H1 (cell line): ENCODE measurements around the gene ETS1. TPM values are rescaled to one million over a fixed set of nuclear protein-coding genes. Genes with fewer than 3 reads are reported as not detected.

Source experiments
- CTCF ChIA-PET: fragments of 300-600 bp; sonication (Branson Sonifier 250); formaldehyde crosslinking; loops from one replicate; lab custom pipeline; 2021; ENCODE audit not compliant: partially characterized antibody; lab: Charles Lee
- POLR2A ChIA-PET: fragments of 300-600 bp; sonication (Branson Sonifier 250); formaldehyde crosslinking; loops from one replicate; lab custom pipeline; 2021; ENCODE audit warnings: inconsistent platforms; ENCODE audit not compliant: partially characterized antibody; lab: Charles Lee
- DNase-seq, 2 experiments: peaks; one replicate each; pipeline versions ENCODE4 v3.0.0 to v3.0.0-alpha.2; 2010 to 2022; ENCODE audit warnings: low spot score in 2 of 2, low read depth in 1 of 2, mixed read lengths in 1 of 2
- FAIRE-seq: peaks from 2 replicates; lab custom pipeline; 2011; peaks lifted over from hg19 to GRCh38; lab: Jason Lieb, UNC
- H2AFZ ChIP-seq: 2 replicates; pipeline ENCODE4 v1.8.1; 2012; ENCODE audit warnings: low read length, inconsistent platforms
- H2AK5ac ChIP-seq: 2 replicates; pipeline ENCODE4 v1.6.1; 2013; ENCODE audit warnings: low read depth, low read length
- H2BK120ac ChIP-seq: replicated peaks from 2 replicates; pipeline ENCODE3; 2013; ENCODE audit warnings: low read depth, low read length, inconsistent platforms
- H2BK12ac ChIP-seq: 2 replicates; pipeline ENCODE4 v1.6.1; 2013; ENCODE audit warnings: low read depth, low read length
- H2BK15ac ChIP-seq: 2 replicates; pipeline ENCODE4 v1.6.1; 2013; ENCODE audit warnings: low read length
- H2BK20ac ChIP-seq: 2 replicates; pipeline ENCODE4 v1.6.1; 2013; ENCODE audit warnings: low read length
- H2BK5ac ChIP-seq: 2 replicates; pipeline ENCODE4 v1.6.1; 2013; ENCODE audit warnings: low read depth, low read length
- H3K14ac ChIP-seq: 2 replicates; pipeline ENCODE4 v1.6.1; 2013; ENCODE audit warnings: inconsistent platforms; ENCODE audit not compliant: insufficient read length
- H3K18ac ChIP-seq: 2 replicates; pipeline ENCODE4 v1.6.1; 2013; ENCODE audit warnings: low read length; ENCODE audit errors: extremely low read depth
- H3K23ac ChIP-seq: 2 replicates; pipeline ENCODE4 v1.6.1; 2013; ENCODE audit warnings: inconsistent platforms; ENCODE audit not compliant: insufficient read length
- H3K23me2 ChIP-seq: 2 replicates; pipeline ENCODE4 v1.6.1; 2013; ENCODE audit warnings: low read depth, low read length
- H3K27ac ChIP-seq: 2 replicates; pipeline ENCODE4 v1.6.1; 2011; ENCODE audit warnings: low read depth, low read length, inconsistent platforms
- H3K27me3 ChIP-seq, 4 experiments: replicated peaks in 1 of 4; 1 replicate in 1 of 4; 2 replicates in 3 of 4; pipeline versions ENCODE4 v1.6.1 to v1.8.1; 2011 to 2013; ENCODE audit warnings: low read length in 3 of 4, mild to moderate bottlenecking in 3 of 4, inconsistent platforms in 2 of 4, mixed read lengths in 2 of 4, moderate library complexity in 1 of 4; ENCODE audit not compliant: control insufficient read depth in 3 of 4, insufficient read depth in 3 of 4; ENCODE audit errors: extremely low read depth in 1 of 4
- H3K36me3 ChIP-seq, 4 experiments: 2 replicates each; pipeline versions ENCODE4 v1.6.1 to v1.8.1; 2011 to 2013; ENCODE audit warnings: mild to moderate bottlenecking in 4 of 4, low read length in 3 of 4, moderate library complexity in 2 of 4, control low read depth in 1 of 4, inconsistent platforms in 1 of 4; ENCODE audit not compliant: insufficient read depth in 4 of 4, control insufficient read depth in 2 of 4
- H3K4ac ChIP-seq: replicated peaks from 2 replicates; pipeline ENCODE3; 2013; ENCODE audit warnings: low read length, low read depth, mixed read lengths, inconsistent platforms; ENCODE audit not compliant: insufficient read length
- H3K4me1 ChIP-seq, 4 experiments: replicated peaks in 1 of 4; 1 replicate in 1 of 4; 2 replicates in 3 of 4; pipeline versions ENCODE4 v1.6.1 to v1.8.1; 2011 to 2013; ENCODE audit warnings: low read length in 3 of 4, inconsistent platforms in 2 of 4, mixed read lengths in 1 of 4; ENCODE audit not compliant: insufficient read depth in 4 of 4, control insufficient read depth in 3 of 4
- H3K4me2 ChIP-seq, 2 experiments: 2 replicates each; pipeline versions ENCODE4 v1.6.1 to v1.8.1; 2011 to 2013; ENCODE audit warnings: low read depth in 2 of 2, low read length in 2 of 2, control low read depth in 1 of 2, inconsistent platforms in 1 of 2, mild to moderate bottlenecking in 1 of 2; ENCODE audit not compliant: insufficient read depth in 1 of 2
- H3K4me3 ChIP-seq, 4 experiments: fragments of 200-600, 300-600 bp in 1 of 4; sonication (generic), shearing (Covaris generic), sonication (Bioruptor Twin) in 1 of 4; 2 replicates each; pipeline versions ENCODE4 v1.5.1 to v1.8.1; 2011 to 2016; ENCODE audit warnings: low read length in 4 of 4, low read depth in 3 of 4, control low read depth in 2 of 4, inconsistent platforms in 2 of 4, mild to moderate bottlenecking in 2 of 4, mixed read lengths in 1 of 4, moderate library complexity in 1 of 4; ENCODE audit not compliant: insufficient read depth in 2 of 4; ENCODE audit errors: extremely low read depth in 1 of 4
- H3K56ac ChIP-seq: replicated peaks from 2 replicates; pipeline ENCODE3; 2013; ENCODE audit warnings: low read depth, mild to moderate bottlenecking, mixed read lengths, low read length, inconsistent platforms; ENCODE audit not compliant: insufficient read length
- H3K79me1 ChIP-seq: 2 replicates; pipeline ENCODE4 v1.6.1; 2013; ENCODE audit warnings: low read depth, low read length, control low read depth
- H3K79me2 ChIP-seq, 2 experiments: 2 replicates each; pipeline versions ENCODE4 v1.6.1 to v1.8.1; 2012 to 2013; ENCODE audit warnings: low read length in 2 of 2, mild to moderate bottlenecking in 2 of 2, inconsistent platforms in 1 of 2; ENCODE audit not compliant: insufficient read depth in 2 of 2, control insufficient read depth in 1 of 2
- H3K9ac ChIP-seq, 4 experiments: replicated peaks in 1 of 4; 1 replicate in 1 of 4; 2 replicates in 3 of 4; pipeline versions ENCODE4 v1.6.1 to v1.8.1; 2011 to 2013; ENCODE audit warnings: low read depth in 3 of 4, low read length in 3 of 4, control low read depth in 2 of 4, mild to moderate bottlenecking in 2 of 4, moderate library complexity in 2 of 4, inconsistent platforms in 1 of 4; ENCODE audit errors: extremely low read depth in 1 of 4
- H3K9me3 ChIP-seq, 2 experiments: 2 replicates each; pipeline versions ENCODE4 v1.6.1 to v1.8.1; 2012 to 2013; ENCODE audit warnings: mild to moderate bottlenecking in 2 of 2, moderate library complexity in 2 of 2, control low read depth in 1 of 2, inconsistent platforms in 1 of 2, low read depth in 1 of 2, low read length in 1 of 2, mixed read lengths in 1 of 2; ENCODE audit not compliant: insufficient read depth in 2 of 2
- H4K20me1 ChIP-seq, 2 experiments: replicated peaks in 1 of 2; 2 replicates each; pipeline versions ENCODE3 to v1.8.1; 2011 to 2013; ENCODE audit warnings: inconsistent platforms in 2 of 2, low read length in 2 of 2, mild to moderate bottlenecking in 1 of 2; ENCODE audit not compliant: insufficient read depth in 2 of 2, control insufficient read depth in 1 of 2
- H4K5ac ChIP-seq: 2 replicates; pipeline ENCODE4 v1.6.1; 2013; ENCODE audit warnings: low read length, low read depth, mixed read lengths, inconsistent platforms; ENCODE audit not compliant: insufficient read length
- H4K8ac ChIP-seq: 2 replicates; pipeline ENCODE4 v1.8.0; 2013; ENCODE audit warnings: mild to moderate bottlenecking, moderate library complexity, low read length, inconsistent platforms; ENCODE audit not compliant: insufficient read depth; ENCODE audit errors: extremely low read depth
- H4K91ac ChIP-seq: replicated peaks from 2 replicates; pipeline ENCODE3; 2013; ENCODE audit warnings: low read length, mixed read lengths, inconsistent platforms; ENCODE audit not compliant: insufficient read length
- ATF3 ChIP-seq: IDR thresholded peaks from 2 replicates; pipeline ENCODE4 v1.6.1; 2011; ENCODE audit warnings: low read depth, mild to moderate bottlenecking, low read length; ENCODE audit not compliant: insufficient read depth
- BCL11A ChIP-seq, 2 experiments: IDR thresholded peaks; one replicate each; pipeline ENCODE4 v1.6.1; 2011; ENCODE audit warnings: low read depth in 2 of 2, low read length in 2 of 2, mild to moderate bottlenecking in 2 of 2
- EZH2 ChIP-seq: fragments of 200-600 bp; sonication (generic); IDR thresholded peaks from 2 replicates; pipeline ENCODE4 v1.7.1; 2012; ENCODE audit warnings: low read depth, mild to moderate bottlenecking, moderate library complexity, low read length, inconsistent platforms; ENCODE audit not compliant: severe bottlenecking
- JUN ChIP-seq: IDR thresholded peaks from 2 replicates; pipeline ENCODE4 v1.6.1; 2011; ENCODE audit warnings: low read depth, mild to moderate bottlenecking, improper control_type of control experiment, low read length
- SAP30 ChIP-seq: fragments of 300-600 bp; sonication (generic); IDR thresholded peaks from 2 replicates; pipeline ENCODE4 v1.7.1; 2012; ENCODE audit warnings: low read length, moderate library complexity, mild to moderate bottlenecking, inconsistent platforms; ENCODE audit not compliant: insufficient read depth, insufficient replicate concordance
- YY1 ChIP-seq: IDR thresholded peaks from 2 replicates; pipeline ENCODE4 v1.6.1; 2011; ENCODE audit warnings: low read depth, mild to moderate bottlenecking, low read length
- polyA plus RNA-seq, 7 experiments: library from polyadenylated mRNA; depleted of rRNA in 3 of 7; stranded (reverse) in 5 of 7; unstranded in 2 of 7; fragments of >200 nt in 5 of 7; fragments of 200-250 nt in 2 of 7; gene quantifications; 1 replicate in 5 of 7; 2 replicates in 1 of 7; 4 replicates in 1 of 7; pipeline versions ENCODE4 v1.2.1 to v1.2.3, GENCODE V29; 2011 to 2013; ENCODE audit warnings: missing spikeins in 2 of 7, mixed read lengths in 2 of 7
- total RNA-seq: library from RNA; stranded (reverse); fragmentation: NEBNext Ultra II Directional; extraction: Animal tissue kit (Norgen Biotek cat#: 25700); gene quantifications from 2 replicates; pipeline ENCODE4 v1.2.1, GENCODE V29; 2021

The ETS1 gene
- total and polyA plus RNA-seq, 2 of the 8 experiments (the other 6 are each of a cell fraction or from before 2014, with no cell fraction given), result 10.0 to 35.3 TPM

- DNase-seq, result no peak
- no peak for TF ChIP-seq YY1
- TF ChIP-seq BCL11A (IDR thresholded peaks at IDR 0.05; ENCODE audit: low read depth in 2 of 2, low read length in 2 of 2), result no peak
- TF ChIP-seq SAP30, result no peak
- no peak for TF ChIP-seq JUN
- TF ChIP-seq ATF3, result no peak
- TF ChIP-seq EZH2, result no peak
Measured at GRCh38 chr11:128432926-128433325, 154.4 kb downstream of the ETS1 start.

More at GRCh38 chr11:128432926-128433325, 154.4 kb downstream of the ETS1 start:
- Histone ChIP-seq H3K27me3 (no peaks in the 10 kb centered on the region), H3K23me2 (peaks cover 2% of the 10 kb centered on the region; the same call in 1 of the 2 replicates), H3K4me3 (no peak overlapping the region), H3K9ac (no peak overlapping the region), H3K36me3 (no peaks in the 10 kb centered on the region), H3K56ac (no peak overlapping the region), H4K20me1 (no peaks in the 10 kb centered on the region), H2AK5ac (no peak overlapping the region), H4K8ac (no peak overlapping the region), H3K79me2 (no peaks in the 10 kb centered on the region), H2BK20ac (no peak overlapping the region), H2AFZ (no peak overlapping the region), H4K5ac (no peak overlapping the region), H2BK15ac (no peak overlapping the region), H3K18ac (no peak overlapping the region), H3K14ac (no peak overlapping the region), H3K27ac (no peak overlapping the region), H3K4ac (no peak overlapping the region), H3K4me1 (no peaks in the 10 kb centered on the region), H3K23ac (no peak overlapping the region), H3K79me1 (no peaks in the 10 kb centered on the region), H2BK120ac (no peak overlapping the region), H3K4me2 (no peak overlapping the region), H2BK5ac (no peak overlapping the region), H2BK12ac (no peak overlapping the region), H3K9me3 (no peaks in the 10 kb centered on the region), H4K91ac (no peak overlapping the region)
- no peak for FAIRE-seq
- CTCF ChIA-PET, result interaction anchor here (0.6 to 1.1 kb wide), 3 partner anchors 15 to 199 kb away, joined by 3 to 4 read pairs (median 3); no protein-coding TSS in a partner anchor
- POLR2A ChIA-PET, result no interaction called here
